GM18517 (cell line): ENCODE results near the gene NTSR2.

Experiments
- ATAC-seq: cut with Tn5 transposase; IDR thresholded peaks from one replicate; pipeline ENCODE4 v1.9.1; 2021; ENCODE audit warnings: mild to moderate bottlenecking, moderate library complexity; ENCODE audit not compliant: unreplicated experiment

Gene NTSR2

DNA sequence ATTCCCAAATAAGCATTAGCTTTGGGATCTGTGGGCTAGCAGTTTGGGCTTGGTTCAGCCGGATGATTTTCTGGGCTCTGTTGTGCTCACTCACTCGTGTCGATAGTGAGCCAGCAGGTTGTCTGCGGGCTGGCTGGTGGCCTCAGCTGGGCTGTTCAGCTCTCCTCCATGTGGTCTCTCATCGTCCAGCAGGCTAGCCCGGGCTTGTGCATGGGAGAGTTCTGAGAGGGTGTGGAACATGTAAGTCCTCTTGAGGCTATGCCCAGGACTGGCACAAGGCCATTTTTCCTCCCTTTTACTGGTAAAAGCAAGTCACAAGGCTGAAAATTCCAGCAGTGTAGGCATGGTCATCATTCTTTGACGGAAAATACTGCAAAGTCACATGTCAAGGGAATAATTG, 38.5 kb downstream of the NTSR2 start:
- no peak for ATAC-seq

DNA sequence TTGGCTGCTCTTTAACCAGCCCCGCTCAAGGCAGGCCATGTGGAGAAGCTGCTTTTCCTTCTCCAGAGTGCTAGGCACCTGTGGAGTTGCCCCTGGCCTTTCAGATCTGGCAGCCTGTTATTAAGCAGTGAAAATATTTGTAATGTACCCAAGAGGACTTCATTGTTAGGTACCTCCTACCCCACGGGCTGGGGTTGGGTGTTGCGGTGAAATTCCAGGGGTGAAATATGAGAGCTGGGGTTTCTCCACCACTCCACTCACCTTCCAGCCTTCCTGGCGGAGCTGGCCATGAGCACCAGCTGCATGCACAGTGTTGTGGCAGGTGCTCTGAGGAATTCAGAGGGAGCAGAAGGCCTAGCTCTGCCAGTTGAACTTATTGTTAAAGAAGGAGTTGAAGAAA, 39.1 kb downstream of the NTSR2 start:
- ATAC-seq, result no peak

DNA sequence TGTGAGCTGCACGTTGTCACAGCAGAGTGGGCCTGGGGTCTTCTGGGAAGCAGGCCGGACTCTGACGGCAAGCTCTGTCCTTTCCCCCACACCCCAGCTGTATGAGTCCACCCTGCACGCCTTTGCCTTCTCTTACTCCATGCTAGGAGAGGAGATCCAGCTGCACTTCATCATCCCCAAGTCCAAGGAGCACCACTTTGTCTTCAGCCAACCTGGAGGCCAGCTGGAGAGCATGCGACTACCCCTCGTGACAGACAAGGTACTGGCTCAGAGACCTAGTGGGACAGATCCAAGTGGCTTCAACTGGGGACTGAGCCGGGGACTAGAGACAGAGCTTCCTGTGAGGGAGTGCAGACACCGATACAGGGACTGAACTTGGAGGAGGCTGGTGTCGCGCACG, 40.1 kb downstream of the NTSR2 start:
- ATAC-seq, result no peak

DNA sequence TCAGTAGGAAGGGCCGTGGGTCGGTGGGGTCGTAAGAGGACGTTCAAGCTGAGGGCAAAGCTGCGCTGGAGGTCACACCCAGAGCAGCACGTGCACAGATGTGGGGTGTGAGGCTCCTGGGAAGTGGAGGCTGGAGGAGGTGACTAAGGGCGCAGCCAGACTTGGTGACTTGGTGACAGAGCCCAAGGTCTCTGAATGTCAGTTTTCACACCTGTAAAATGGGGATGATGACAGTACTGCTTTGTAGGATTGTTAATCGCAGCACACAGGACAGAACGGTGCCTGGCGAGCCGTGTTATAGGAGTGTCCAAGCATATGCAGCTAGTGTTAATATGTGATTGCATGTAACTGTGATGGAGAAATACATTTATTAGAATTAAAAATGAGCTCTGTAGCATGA, 40.8 kb downstream of the NTSR2 start:
- ATAC-seq, result no peak

DNA sequence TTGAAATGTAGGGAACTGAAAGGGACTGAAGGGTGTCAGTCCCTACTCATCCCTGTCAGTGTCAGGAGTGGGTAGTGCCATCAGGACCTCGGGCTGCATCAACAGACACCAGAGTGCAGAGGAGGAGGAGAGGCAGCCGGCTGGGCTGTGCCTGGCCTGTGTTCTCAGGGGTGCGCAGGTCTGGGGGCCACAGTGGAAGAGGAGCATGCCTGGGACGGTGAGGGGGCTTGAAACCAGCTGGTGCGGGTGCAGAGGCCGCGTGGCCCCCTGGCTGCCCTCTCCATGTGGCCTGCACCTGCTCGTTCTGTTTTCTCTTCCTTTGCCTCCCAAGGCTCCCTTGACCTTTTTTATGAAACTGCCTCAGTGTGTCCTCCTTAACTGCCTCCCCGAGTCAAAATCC, 41.3 kb downstream of the NTSR2 start:
- ATAC-seq, result no peak

DNA sequence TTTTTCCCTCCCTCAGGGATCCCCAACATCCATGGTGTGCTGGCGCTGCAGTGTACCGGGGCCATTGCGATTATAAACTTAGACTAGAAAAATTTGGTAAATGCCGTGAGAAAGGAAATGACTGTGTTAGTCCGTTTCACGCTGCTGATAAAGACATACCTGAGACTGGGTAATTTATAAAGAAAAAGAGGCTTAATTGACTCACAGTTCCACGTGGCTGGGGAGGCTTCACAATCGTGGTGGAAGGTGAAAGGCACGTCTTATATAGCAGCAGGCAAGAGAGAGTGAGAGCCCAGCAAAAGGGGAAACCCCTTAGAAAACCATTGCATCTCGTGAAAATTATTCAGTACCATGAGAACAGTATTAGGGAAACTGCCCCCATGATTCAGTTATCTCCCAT, 44.3 kb downstream of the NTSR2 start:
- ATAC-seq, result no peak

DNA sequence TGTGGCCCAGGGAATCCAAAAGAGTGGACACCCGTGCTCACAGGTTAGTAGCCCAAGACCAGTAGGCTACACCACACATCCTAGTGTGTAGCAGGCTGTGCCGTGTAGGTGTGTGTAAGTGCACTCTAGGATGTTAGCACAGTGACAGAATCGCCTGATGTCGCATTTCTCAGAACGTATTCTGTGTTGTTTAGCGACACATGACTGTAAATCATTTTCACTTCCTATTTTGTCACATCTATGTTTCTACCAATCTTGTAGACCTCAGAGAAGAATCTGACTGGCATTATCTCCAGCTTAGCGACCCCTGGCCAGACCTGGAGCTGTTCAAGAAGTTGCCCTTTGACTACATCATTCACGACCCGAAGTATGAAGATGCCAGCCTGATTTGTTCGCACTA, 45.1 kb downstream of the NTSR2 start:
- no peak for ATAC-seq

DNA sequence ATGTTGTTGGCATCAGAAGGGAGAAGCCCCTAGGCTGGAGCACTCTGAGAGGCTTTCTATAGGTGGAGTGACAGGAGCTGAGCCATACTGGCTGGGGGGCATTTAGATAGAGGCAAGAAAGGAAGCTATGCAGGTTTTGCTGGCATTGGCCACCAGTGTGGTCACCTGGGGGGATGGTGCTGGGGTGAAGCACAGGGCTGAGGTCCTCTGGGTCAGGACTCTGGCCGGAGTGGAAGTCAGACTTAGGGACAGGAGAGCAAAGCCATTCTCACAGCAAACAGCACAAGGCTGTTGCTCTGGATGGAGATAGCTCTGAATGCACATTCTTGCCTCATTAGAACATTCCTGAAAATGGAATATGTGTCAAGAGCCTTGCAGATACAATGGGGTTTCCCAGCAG, 47.4 kb downstream of the NTSR2 start:
- no peak for ATAC-seq

DNA sequence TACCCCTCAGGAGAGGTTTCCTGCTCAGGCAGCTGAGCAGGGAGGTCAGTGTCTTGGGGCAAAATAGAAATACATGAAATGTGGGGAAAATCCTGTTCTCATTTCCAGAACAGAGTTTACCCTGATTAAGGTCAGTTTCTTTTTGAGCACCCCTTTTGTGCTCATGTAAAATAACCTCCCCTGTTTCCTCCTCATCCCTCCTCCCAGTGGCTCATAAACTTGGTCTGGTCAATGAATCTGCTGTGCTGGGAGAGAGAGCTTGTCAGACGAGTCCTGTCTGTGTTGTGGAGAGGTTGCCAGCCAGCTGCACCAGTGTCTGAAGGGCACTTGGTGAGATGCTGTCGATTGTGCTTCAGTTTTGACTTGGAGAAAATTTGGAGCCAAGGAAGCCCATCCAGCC, 48.6 kb downstream of the NTSR2 start:
- no peak for ATAC-seq

DNA sequence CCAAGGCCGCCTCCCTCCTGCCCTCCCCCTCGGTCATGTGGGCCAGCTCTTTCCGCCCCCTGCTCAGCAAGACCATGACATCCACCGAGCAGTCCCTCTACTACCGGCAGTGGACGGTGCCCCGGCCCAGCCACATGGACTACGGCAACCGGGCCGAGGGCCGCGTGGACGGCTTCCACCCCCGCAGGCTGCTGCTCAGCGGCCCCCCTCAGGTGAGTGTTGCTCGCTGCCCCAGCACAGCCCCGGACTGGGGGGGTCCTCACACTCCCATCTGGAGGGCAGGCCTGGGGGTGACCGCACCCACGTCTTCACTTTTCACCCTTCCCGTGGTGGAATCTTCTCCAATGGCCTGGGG, 51.3 kb downstream of the NTSR2 start:
- no peak for ATAC-seq

DNA sequence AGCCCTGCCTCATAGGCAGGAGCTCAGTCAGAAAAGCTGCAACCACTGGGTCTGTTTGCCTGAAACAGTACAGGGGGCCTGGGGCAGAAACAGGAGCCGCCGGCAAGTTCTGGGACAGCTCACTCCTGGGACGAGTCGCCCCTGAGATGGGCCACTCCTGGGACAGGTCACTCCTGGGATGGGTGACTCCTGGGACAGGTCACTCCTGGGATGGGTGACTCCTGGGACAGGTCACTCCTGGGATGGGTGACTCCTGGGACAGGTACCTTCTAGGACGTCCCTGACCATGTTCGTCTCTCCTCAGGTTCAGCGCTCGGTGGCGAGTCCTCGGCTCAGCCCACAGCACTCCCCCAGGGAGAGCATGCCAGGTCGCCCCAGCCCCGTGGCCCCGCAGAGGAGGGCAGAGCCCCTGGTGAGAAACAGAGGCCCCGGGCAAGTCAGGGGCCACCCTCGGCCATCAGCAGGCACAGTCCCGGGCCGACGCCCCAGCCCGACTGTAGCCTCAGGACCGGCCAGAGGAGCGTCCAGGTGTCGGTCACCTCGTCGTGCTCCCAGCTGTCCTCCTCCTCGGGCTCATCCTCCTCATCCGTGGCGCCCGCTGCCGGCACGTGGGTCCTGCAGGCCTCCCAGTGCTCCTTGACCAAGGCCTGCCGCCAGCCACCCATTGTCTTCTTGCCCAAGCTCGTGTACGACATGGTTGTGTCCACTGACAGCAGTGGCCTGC, 51.8 kb downstream of the NTSR2 start:
- no peak for ATAC-seq

DNA sequence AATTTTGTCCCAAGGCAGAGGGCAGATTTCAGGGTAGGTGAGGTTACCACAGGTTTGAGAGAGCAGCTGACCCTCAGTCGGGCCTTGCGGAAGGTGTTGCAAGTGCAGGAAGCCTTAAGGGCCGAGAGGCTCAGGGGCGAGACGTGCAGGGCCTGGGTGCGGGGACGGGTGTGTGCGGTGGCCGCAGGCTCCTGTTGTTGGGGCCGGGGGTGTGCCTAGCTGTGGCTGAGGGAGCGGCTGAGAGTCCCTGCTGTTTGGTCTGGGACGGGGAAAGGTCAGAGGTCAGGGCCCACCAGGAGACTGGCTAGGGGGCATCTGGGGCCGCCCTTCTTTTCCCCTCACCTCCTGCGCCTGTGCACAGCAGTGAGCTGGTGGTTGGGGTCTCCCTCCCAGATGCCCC, 52.5 kb downstream of the NTSR2 start:
- no peak for ATAC-seq

DNA sequence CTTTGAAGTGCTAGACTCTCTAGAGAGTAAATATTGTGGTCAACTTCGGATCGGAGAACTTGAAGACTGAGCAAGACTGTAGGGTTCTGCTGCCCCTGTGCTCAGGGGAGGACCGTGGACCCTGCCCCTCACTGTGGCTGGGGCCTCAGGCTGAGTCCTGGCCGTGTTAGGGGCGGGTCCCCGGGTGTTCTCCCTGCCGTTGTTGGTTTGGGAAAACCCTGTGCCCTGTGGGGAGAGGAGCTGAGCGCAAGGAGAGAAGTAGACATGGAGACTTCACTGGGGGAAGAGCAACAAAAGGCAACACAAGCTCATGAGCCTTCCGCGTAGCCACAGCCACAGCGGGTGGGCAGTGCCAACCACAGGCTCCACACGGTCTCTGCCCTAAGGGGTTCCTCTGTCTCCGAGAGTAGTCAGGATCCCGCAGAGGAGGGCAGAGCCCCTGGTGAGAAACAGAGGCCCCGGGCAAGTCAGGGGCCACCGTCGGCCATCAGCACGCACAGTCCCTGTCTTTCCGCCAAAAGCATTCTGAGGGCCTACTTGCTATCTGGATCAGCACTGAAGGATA, 53.1 kb downstream of the NTSR2 start:
- ATAC-seq, result no peak

DNA sequence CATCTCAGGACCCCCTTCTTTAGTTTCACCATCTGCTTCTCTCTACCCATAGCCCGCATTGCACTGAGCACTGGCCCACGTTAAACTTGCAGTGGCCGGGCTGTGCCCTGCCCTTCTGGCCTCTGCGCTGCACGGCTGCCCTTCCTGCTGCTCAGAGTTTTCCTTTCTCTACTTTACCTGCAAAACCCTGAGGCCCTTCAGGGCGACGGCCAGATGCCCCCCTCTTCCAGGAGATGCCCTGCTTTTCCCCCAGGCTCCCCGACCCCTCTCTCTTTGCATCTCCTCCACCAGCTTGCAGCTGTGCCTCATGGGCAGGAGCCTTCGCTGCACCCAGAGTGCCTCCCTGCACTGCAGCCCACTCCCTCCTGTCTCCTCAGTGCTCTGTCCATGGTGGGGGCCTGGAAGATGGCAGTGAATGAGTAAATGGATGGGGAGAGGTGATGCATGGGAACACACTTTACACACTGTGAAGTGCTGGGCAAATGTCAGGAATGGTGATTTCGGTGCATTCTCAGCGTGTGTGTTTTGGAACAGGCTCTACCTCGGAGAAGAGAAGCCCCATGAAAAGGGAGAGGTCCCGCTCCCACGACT, 53.8 kb downstream of the NTSR2 start:
- ATAC-seq, result no peak

DNA sequence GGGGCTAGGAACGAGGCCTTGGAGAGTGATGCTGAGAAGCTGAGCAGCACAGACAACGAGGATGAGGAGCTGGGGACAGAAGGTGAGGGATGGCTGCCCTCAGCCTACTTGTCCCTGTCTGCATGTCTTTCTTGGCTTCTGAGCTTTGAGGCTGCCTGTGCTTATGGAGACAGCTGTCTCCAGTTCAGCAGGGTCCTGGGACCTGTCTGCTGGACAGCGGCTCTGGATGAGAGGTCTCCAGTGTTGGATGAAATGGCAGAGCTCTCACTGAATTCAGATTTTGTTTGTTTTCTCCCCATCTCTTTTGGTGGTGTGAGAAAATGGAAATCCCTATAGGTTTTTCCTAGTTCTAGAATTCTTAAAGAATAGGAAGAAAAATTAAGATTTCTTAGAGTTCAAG, 54.8 kb downstream of the NTSR2 start:
- no peak for ATAC-seq

DNA sequence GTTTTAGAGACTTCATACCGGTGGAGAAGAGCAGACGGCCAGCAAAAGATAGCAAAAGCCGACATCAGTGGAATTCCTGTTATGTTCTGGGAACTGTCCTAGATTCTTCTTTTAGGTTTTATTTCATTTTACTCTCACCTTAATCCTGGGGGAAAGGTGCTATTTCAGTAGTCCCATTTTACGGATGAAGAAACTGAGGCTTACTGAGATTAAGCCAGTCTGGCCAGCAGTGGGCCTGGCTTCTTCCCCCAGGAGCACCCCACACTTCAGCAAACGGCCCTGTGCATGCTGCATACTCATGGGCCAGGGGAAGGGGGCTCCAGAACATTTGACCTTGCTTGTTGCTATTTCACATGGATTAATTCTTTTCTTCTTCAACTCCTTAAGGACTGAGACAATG, 56.7 kb downstream of the NTSR2 start:
- ATAC-seq, result no peak

DNA sequence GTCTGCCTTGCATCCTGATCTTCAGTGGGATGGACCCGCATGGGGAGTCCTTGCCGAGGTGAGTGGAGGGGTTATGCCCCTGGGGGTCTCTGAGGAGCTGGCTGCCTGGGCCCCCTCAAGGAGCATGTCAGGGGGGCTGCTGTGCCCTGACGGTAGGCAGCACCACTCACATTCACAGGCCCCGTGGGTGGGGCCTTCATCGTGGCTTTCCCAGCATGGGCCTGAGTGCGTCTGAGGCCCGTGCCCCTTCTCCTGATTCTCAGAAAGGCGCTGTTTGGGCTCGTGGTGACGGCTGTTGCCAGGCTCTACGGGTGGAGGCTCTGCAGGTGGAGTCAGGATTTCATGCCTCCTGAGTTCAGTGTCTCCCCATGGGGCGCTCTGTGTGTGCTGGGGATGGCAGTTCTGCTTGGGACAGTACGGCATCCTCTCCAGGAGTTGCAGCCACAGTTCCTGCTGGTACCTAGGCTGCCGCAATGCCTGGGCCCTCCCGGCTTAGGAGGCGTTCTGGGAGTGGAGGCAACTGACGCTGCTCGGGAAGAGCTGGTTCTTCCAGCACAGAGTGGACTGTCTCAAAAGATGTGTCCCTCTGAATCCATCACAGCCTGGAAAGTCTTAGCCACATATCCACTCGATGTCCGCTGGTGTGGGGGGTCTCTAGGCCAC, 57.3 kb downstream of the NTSR2 start:
- no peak for ATAC-seq

DNA sequence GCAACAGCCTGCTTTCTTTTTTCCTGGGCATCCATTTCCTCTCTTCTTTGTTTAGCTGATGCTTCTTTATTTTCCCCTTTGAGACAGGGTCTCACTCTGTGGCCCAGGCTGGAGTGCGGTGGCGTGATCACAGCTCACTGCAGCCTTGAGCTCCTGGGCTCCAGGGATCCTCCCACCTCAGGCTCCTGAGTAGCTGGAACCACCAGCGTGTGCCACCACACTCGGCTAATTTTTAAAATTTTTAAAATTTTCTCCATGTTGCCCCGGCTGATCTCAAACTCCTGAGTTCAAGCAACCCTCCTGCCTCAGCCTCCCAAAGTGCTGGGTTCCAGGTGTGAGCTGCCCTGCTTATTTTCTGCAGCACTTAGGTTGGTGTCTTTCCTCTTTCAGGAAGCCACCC, 58.7 kb downstream of the NTSR2 start:
- no peak for ATAC-seq

DNA sequence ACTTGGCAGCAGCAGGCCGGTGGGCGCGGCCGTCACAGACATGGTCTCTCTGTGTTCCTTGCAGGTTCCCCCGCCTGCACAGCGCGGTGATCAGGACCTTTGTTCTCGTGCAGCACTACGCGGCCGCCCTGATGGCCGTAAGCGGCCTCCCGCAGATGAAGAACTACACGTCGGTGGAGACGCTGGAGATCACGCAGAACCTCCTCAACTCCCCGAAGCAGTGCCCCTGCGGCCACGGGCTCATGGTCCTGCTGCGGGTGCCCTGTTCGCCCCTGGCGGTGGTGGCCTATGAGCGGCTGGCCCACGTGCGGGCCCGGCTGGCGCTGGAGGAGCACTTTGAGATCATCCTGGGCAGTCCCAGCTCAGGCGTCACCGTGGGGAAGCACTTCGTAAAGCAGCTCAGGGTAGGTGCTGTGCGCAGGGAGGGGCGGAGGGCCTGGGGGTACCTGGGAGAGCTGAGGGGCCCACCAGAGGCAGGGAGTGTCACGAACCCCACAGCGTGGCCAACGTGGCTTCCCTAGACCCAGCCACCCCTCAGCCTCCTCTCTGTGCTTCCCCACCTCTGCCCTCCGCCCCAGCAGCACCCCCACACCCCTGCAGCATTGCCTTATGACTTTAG, 59.3 kb downstream of the NTSR2 start:
- no peak for ATAC-seq
